ENCODE measurements around the gene GRB10.
A peak's percentile ranks its signal among the peaks of the same experiment; 100 is the strongest.
"Not testable (repeated sequence)": the region's sequence is repeated elsewhere in the genome, so short reads cannot be mapped to it uniquely, and the experiment has no call there.

GRB10 gene

GRCh38 chr7:50554431-50555322 is 228.0 kb downstream of the GRB10 start:
- peak; percentile 76 for DNase-seq (ENCODE audit: low spot score)

DNA sequence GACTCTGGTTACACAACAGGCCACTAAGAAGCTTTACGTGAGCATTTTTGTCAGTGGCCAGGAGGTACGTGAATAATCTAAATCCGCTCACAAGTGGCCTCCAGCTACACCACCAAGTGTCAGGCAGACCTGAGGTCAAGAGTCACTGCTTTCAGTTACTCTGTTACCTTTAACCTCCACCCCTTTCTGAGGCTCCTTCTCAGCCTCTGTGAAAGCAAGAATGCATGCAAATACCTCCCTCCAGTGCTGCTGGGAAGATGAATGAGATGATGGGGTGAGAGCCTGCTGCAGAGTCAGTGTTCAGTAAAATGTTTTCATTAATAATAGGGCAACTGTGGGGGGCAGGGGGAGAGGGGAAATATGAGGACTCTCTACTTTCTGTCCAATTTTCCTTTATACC is 228.7 kb downstream of the GRB10 start:
- DNase-seq (ENCODE audit: low spot score): no peak

- no peak for DNase-seq (ENCODE audit: low spot score)
Measured at GRCh38 chr7:50552921-50553320, 229.8 kb downstream of the GRB10 start.

DNA sequence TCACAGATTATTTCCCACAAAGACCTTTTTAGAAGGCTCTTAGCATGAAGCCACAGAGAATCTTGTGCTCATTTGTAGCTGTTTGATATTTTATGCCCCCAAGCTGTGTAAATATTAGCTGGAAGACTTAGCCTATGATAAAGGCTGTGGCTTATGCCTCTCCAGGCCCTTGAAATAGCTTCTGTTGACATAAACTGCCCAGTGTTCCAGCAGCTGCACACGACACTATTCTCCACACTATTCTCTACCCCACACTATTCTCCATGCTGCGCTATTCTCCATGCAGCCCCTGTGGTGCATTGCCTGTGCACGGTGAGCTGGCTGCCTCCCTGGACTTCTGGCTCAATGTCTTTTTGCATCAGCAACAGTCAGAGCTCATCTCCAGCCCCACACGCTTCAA is 230.6 kb downstream of the GRB10 start:
- DNase-seq (ENCODE audit: low spot score): no peak

DNA sequence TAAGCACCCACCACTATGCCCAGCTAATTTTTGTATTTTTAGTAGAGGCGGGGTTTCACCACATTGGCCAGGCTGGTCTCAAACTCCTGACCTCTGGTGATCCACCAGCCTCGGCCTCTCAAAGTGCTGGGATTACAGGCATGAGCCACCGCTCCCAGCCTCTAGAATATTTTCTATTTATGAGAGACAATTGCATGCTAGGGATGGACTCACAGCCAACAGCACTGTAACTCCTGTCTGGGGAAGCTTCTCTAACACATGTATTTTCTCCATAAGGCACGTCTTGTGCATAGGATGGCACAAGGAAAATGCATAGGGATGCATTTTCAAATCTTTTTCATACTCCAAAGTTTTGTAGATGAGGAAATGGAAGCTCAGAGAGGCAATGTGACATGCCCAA is 237.1 kb downstream of the GRB10 start:
- DNase-seq (ENCODE audit: low spot score): not testable (repeated sequence)

- no peak for DNase-seq (ENCODE audit: low spot score)
Measured at GRCh38 chr7:50544992-50545391, 237.7 kb downstream of the GRB10 start.

DNA sequence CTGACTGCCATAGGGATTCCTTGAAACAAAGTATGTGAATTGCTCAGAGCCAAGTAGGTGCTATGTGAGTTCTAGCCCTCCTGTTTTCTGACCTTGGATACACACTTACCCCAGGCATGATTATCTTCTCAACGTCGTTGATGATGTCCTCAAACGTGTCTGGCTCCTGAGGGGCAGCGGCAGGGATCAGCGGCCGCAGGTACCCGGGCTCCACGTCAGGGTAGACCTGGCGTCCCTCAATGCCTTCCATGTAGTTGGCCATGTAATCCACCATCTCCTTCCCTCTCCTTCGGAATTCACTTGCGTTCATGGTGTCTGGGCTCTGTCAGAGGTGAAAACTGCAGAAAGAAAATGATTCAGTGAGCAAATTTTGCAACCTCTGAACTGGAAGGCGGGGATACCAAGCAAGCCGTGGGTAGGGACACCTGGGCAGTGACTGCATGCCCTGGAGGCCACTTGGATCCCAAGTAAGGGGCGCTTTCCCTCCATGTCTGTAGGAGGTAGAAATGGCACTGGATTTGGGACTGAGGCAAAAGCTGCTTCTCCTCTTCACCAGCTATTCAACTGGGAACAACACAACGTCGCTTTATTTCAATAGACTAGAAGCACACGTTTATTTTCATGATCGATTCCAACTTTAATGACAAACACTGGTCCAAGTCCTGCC is 238.8 kb downstream of the GRB10 start:
- no peak for DNase-seq (ENCODE audit: low spot score)

DNA sequence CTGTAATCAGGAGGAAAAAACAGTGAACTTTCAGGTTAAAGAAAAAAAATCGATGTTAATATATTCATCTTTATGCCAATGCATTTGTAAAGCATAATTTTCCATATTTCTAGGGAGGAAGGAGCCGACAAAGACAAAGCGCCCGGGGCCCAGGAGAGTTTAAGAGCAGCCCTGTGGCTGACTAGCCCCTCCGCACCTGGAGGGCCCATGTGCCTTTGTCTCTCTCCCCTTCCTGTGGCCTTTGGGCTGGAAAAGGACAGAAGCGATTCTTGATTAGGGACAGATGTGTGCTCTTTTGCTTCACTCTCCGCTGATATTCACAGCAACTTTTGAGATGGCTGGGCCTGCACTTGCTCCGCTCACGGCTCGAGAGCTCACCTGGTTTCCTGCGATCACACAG is 240.6 kb downstream of the GRB10 start:
- DNase-seq (ENCODE audit: low spot score): no peak

DNA sequence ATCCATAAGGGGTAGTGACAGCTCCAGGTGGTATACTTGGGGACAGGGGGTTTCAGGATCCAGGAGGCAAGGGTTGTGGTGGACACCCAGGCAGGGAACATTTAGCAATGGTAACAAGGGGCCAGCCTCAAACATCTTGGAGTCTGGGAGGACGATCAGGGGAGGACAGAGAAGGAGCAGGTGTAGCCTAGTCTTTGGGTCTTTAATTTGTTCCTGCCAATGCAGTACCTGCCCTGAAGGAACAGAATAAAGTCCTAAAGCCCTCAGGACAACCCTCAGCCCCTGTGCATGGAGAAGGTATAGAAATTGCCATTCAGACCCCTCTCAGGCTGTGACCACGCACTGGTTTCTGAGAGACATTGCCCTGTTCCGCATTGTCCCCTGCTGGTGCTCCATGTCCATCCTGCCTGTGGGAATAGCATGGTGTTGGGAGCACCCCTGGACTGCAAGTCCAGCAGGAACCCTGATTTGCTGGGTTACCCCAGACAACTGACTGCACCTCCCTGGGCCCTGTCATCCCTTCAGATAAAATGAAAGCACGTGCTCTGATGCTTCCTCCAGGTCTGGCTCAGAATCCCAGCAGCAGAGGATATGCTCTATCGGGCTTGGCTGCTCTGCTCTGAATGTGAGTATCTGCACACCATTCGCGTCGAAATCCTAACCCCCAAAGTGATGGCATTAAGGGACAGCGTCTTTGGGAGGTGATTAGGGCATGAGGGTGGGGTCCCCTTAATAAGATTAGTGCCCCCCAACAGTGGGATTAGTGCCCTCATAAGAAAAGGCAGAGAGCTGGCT is 241.7 kb downstream of the GRB10 start:
- DNase-seq (ENCODE audit: low spot score): no peak

Measured in SK-N-DZ (cell line).